GM21737 (cell line): ENCODE results near the gene PERCC1.

ENCODE experiments used
- ATAC-seq: cut with Tn5 transposase; IDR thresholded peaks from one replicate; pipeline ENCODE4 v1.9.1; 2021; ENCODE audit warnings: mild to moderate bottlenecking, moderate library complexity; ENCODE audit not compliant: unreplicated experiment

Gene PERCC1

DNA sequence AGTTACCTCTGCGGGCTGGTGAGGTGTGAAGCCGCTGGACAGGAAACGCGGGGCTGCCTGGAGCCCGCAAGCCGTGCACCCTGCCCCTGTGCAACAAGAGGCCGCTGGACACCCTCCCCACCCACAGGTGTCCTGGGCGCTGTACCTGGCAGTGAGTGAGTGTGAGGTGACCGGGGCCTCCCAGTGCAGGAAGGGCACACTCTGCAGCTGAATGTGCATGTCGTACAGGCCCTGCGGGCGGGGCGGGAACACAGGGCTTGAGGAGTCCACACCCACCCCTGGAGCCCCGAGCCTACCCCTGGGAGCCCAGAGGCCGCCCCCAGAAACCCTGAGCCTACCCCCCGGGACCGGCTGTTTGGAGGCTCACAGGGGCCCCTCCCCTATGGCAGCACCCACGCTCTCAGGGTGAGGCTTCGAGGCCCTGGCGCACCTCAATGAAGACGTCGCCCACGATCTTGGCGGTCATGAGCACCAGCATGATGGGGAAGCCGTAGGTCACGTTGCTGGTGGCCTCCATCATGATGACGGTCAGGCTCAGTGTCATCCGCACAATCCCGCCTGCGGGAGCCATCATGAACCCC, 17.7 kb downstream of the PERCC1 start:
- ATAC-seq = no peak

DNA sequence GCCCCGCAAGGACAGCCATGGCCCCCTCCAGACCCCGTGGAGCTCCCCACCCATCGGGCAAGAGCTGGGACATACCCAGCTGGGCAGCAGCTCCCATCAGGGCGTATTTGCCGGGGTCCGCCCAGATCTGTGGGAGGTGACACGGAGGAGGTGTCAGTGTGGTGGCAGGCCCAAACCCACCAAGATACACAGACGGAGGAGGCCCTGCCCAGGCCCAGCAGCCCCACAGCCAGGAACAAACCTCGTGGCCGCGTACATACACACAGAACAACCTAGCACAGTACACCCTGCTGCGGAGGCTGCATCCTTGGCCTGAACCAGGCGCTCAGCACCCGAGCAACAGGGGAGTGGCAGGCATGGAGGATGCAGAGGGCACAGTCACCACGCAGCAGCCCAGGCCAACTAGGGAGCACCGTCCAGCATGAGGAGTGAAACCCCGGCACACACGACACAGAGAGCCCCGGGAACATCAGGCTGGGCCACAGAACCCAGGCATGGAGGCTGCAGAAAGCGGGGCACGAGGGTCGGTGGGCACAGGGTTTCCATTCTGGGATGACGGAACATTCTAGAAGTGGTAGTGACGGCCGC, 18.4 kb downstream of the PERCC1 start:
- no peak for ATAC-seq

DNA sequence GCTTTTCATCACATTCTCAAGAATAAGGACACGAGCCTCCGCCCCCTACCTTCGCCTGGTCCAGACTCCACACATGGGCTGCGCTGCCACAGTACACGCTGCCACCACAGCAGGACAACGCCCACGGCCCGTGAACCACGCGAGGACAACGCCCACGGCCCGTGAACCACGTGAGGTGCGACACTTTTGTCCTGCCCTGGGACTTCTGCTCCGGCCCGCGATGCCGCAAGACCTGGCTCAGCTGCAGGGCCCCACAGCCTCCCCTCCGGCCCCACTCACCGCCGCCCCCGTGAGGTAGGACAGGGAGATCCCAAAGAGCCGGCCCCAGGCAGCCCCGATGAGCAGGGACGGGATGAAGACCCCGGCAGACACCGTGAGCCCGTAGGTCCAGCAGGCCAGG, 19.3 kb downstream of the PERCC1 start:
- no peak for ATAC-seq

DNA sequence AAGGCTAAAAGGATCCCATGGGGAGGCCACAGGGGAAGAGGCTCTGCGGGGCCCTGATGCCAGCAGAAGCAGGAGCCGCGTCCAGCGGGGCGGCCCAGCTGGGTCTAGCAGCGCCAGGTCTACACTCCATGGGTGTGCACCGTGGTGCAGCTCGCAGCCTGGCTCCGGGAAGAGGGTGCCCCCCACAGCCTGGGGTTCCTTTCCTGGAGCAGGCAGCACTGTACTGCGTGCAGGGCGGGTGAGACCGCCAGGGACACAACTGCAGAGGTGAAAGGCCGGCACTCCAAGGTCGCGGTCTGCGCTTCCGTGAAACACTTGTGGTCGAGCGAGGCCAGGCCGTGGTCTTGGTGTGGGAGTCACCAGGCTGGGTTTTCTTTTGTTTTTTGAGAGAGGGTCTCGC, 20.0 kb downstream of the PERCC1 start:
- no peak for ATAC-seq

DNA sequence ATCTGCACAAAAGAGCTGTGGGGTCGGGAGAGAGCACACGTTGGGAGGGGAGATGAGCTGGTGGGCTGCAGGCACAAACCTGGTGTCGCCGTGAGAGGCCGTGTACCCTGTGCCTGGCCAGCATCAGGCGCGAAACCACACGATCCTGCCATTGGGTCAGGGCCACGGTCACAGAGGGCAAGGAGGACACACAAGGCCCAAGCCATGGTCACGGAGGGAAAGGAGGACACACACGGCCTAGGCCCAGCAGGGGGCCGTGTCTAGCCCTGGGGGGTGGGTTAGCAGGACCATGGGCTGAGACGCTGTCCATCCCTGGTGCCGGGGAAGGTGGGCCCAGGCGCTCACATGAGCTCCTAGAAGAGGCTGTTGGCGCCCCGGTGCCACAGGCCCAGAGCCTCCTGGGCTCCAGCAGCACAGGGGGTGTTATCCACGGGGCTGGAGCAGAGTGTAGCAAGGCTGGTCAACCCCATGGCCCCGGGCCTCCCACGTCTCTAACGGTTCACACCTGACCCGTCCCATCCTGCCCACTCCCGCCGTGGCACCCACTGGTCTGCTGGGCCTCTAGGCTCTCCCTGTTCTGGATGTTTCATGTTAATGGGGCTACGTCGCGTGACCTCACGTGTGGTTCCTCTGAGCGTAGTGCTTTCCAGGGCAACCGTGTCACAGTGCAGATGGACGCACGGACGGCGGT, 21.0 kb downstream of the PERCC1 start:
- ATAC-seq = no peak

DNA sequence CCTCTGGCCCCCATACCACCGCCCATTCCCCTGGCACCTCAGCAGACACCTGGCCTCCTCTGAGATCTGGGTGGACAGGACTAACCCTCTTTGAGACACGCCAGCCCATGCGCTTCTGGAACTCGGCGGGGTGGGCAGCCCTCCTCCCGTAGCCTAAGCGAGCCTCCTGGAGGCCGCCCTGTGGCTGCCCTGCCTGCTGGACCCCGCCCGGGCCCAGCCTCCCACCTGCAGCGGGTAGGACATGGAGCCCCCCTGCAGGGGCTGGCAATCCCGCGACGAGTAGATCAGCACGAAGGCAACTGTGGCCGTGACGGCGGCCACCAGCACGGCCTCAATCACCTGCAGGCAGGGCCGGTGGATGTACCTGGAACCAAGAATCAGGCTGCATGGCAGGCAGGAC, 21.7 kb downstream of the PERCC1 start:
- ATAC-seq = no peak

DNA sequence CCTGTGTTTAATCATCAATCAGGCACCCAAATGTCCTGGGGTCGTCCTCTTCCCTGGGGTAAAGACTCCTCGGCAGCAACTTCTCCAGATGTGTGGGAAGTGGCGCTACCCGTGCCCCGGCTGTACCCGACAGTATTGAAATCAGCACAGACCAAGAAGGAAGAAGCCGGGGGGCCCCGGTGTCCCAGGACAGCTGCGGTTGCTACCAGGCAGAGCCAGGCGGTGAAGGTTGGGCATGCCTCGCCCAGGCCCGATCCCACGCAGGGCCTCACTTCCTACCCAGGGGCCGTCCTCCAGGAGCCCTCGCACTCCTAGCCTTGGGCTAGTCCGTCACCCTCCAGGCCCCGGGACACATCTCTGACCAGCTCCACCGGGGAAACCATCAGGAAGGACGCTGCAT, 22.4 kb downstream of the PERCC1 start:
- ATAC-seq = no peak

DNA sequence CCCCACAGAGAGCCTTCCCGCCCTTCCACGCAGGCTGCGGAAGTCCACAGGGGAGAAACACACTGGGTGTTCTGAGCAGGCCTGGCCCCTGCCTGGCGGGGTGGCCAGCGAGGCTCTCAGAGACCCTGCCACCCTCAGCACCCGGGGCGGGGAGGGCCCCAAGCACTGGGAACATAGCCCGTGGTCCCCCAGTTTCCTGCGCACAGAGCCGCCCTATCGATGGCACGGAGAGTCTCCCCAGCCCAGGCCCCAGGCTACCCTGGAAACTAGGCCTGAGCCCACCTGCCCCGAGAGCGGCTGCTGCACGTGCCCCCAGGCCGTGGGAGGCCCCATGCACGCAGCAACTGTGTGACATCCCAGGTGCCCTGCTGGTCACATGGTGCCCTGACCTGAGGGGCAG, 23.7 kb downstream of the PERCC1 start:
- ATAC-seq = no peak

DNA sequence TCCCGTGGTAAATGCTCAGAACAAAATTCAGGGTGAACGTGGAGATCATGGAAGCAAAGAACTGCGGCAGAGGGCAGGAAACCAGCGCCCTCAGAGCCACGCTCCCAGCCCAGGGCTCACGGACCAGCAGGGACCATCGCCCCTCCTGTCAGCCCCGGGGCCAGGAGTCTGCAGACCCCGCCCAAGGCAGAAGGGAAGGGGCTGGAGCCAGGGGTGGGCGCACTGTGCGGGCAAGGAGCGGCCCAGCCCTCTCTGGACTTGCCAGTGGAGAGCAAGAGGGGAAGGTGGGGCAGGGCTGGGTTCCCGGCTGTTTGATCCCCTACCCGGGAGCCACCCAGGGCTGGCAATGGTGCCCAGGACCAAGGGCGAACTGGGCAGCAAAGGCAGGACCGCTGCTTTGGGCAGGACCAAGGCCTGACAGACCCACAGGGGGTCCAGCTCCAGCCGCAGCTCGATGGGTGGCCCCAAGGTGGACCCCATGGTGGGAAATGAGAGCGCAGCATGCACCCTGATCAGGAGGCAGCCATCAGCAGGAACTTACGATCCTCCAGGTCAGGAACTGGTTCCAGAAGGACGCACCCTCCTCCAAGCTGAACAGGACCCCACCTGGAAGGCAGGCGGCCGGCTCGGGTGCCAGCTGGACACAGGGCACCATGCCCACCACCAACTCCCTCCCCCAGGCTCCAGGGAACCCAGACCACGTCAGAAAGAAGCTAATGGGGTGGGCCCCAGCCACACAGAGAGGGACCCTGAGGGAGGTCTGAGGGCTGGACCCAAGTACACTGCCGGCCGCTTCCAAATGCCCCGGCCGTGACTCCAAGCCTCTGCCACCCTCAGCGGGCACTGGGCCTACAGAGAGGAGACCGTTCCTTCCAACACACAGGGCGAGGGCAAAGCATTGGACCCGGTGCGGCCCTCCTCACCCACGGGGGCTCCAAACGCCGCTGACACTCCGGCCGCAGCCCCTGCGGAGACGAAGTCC, 24.6 kb downstream of the PERCC1 start:
- no peak for ATAC-seq

DNA sequence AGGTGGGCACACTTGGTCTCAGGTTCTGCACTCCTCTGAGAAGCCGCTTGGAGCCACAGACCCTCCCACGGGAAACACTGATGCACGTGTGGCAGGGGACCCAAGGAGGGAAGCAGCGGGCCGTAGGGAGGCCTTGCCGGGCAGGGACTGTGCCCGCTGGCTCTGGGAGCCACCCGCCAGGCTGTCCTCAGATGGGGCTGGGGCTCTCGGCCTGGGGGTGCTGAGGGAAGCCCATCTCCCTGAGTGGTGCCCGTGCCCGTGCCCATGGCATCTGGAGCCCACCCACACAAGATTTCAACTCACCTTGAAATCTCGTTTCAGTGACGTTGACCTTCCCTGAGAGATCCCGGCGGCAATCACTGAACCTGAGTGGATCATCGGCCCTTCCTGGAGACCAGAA, 26.1 kb downstream of the PERCC1 start:
- no peak for ATAC-seq

DNA sequence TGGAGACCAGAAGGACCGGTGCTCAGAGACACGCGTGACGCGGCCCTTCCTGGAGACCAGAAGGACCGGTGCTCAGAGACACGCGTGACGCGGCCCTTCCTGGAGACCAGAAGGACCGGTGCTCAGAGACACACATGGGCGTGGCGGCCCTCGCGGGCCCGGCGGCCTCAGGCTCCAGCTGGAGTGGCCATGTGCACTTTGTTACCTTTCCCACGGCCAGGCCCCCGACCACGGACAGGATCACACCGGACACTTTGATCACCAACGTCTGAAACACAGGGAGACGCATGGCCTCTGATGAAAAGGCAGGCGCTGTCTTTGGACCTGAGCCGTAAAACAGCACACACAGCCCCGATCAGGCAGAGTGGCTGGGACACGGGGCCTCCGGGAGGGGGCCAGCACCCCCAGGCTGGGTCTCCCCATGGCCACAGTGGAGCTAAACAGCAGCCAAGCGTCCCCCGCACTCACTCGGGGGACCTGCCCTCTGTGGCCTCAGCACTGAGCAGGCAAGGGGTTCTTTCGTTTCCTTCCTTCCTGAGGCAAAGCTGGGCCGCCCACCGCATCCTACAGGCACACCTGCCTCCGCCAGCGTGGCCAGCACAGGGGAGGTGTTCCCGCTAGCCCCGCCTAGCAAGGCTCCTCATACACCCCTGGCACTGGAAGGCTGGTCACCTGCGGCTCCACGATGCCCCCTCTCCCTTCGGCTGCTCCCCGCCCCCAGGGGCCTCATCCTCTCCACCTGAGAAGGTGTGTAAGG, 26.8 kb downstream of the PERCC1 start:
- ATAC-seq = no peak

DNA sequence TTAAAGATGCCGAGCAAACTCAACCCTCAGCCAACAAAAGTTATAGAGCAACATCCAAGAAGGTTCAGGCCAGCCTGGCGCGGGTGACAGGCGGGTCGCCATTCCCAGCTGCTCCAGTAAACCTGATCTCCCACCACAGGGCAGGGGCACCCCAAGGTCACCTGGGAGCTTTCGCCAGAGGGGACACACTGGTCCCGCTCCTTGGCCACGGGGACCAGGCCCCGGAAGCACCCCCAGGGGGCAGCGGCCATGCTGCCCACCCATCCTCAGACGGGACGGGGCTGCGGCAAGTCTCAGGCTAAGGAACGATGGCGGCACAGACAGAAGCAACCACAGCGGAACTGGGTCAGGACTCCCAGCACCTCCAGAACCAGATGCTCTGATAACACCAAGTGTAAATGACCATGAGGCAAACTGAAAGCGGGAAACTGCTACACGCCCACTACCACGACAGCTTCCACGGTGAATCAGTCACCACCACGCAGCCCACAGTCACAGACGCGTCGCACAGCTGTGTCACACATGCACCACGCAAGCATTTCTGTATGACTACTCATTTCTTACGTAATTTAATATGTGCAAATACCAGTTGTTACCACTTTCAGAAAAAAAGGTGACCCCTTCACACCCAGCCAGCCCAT, 27.6 kb downstream of the PERCC1 start:
- no peak for ATAC-seq

DNA sequence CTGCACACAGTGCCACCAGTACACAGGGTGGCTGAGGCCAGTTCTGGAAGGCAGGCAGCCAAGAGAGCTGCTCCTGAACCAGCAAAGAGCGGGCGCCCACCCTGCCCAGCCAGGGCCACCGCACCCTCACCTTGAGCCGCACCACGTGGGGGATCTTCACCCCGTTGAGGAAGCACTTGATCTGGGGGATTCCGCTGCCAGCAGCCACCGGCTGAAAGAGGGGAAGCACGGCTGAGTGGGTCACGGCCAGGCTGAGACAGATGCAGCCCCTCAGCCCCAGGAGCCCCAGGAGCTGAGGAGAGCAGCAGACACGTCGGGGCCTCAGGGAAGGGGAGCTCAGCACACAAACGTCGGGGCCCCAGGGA, 28.1 kb downstream of the PERCC1 start:
- ATAC-seq = no peak

DNA sequence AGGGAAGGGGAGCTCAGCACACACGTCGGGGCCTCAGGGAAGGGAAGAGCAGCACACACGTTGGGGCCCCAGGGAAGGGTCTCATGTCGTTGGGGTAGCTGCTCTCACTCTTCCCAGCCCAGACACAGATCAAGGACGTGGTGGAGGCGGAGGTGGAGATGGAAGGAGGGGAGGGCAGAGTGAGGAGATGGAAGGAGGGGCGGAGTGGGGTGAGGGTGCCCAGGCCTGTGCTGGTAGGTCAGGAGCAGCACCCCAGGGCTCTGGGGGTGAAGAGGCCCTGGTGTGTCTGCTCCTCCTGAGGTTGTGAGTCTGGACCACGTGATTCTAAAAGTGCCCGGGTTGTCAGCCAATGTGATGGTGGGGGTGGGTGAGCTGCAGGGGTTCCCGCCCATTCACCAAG, 29.1 kb downstream of the PERCC1 start:
- no peak for ATAC-seq

DNA sequence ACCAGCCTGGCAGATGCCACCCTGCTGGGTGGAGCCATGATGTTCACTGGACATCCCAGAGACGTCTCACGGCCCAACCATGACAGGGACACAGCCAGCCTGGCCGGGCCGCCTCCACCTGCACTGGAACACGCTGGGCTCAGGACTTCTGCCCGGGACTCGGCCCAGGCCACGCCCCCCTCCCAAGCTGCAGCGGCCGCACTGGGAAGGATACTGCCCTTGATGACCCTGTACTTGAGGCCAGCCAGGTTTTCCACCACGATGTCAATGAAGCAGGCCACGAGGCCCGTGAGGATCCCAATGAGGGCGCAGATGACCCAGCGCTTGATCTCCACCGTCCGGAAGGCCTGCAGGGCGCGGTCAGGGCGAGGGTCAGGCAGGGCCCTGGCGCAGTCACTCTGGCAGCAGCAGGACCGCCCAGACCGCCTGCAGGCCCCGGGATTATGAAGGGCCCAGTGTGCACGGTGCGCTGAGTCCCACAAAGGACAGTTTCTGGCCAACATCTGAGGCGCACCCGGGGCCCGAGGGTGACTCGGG, 29.8 kb downstream of the PERCC1 start:
- ATAC-seq = no peak

DNA sequence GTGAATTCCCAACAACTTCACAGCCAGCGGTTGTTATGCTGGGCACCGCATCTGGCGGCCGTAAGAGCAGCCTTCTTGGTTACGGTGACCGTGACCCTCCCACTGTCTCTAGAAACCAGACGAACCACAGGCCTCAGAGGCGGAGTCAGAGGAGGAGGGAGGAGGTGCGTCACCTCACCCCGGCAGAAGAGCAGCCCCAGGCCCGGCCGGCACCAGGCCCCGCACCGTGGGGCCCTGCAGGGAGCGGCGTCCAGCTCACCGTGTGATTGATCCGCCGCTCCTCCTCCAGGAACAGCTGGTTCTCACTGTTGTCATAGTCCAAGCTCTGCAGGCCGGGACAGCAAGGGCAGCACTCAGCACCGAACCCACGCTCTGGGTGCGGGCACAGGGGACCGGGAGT, 30.3 kb downstream of the PERCC1 start:
- no peak for ATAC-seq

DNA sequence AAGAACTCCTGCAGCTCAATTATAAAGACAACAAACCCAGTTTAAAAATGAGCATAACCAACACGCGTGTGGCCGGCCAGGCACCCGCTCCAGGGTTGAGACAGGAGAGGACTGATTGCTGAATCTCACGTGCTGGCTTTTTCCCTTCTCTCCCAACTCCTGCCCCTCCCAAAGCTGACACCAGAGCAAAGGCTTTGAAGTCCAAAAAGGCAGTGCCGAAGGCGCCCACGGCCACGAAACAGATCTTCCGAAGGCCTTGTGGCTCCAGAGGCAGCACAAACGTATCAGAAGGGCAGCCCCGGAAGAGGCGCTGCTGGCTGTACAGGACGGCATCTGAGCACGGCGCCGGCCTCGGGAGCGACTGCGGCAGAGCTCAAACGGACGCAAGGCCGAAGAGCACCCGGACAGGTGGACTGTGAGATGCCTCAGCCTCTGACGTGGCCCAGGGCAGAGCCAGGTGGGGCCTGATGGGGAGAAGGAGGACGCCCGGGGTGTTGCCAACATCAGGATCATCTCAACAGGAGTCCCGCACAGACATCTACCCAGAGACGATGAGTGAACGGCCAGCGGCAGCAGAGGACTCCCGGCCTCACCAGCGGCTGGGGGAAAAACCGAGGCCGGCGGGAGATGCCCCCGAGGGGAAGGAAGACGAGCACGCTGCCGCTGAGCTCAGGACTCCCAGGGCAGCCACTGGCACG, 33.5 kb downstream of the PERCC1 start:
- no peak for ATAC-seq

DNA sequence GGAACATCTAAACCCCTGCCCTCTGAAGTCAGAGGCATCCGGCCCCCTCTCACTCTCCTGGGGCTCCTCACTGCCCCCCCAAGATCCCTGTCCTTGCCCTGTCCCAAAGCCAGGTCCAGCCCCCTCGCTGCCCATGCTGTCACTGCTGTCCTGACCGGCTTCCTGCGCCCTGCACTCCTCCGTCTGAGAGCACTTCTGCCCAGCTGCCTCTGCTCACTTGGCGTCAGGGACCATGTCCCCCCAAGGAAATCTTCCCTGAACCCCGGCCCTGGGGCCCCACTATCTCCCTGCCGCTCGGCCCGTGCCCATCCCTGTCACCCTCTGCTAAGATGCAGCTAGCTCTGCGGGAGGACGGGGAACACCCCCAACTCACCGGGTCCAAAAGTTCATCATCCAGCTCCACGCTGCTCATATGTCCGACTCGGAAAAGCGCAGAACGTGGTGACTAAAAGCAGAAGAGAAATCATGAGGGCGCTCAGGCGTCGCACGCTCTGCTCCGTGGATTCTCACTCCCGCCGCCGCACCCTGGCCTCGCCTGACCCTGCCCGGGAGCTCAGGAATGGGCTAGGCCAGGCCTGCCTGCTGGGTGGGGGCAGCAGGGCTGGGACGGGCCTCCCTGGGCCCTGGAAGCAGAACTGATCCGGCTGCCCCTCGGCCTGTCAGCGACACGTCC, 34.2 kb downstream of the PERCC1 start:
- ATAC-seq = no peak

DNA sequence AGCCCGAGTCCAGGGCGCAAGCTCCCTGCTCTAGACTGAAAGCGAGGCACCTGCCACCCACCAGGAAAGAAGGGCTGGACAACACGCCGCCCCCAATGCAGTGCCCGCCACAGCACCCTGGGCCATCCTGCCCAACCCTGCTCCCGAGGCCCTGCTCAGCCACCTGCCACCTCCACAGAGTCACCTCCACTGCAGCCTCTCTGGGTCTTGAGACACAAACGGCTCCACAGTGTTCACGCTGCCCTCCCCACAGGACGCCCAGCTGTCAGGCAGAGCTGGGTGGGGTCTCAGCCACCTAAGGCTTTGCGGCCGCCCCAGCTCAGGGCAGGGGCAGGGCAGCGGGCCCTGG, 34.7 kb downstream of the PERCC1 start:
- ATAC-seq = no peak
